Panc1 (cell line): ENCODE data around the gene BCR. TPM values are rescaled to one million over a fixed set of nuclear protein-coding genes. Genes with fewer than 3 reads are reported as not detected.

Source experiments
- ATAC-seq: fragments of 200-7000 bp; cut with Tn5 transposase; 2 replicates; pipeline ENCODE4 v1.9.1; 2020; ENCODE audit warnings: mild to moderate bottlenecking, moderate library complexity
- BruUV-seq: library from RNA; stranded (reverse); fragments of 400-500 nt; replicated peaks from 2 replicates; lab custom pipeline; 2021; lab: Mats Ljungman, UMichigan
- CTCF ChIA-PET: fragments of 300-600 bp; sonication (Branson Sonifier 250); formaldehyde crosslinking; loops from one replicate; lab custom pipeline; 2022; ENCODE audit warnings: antibody characterized with exemption; lab: Charles Lee
- POLR2A ChIA-PET: fragments of 300-600 bp; sonication (Branson Sonifier 250); formaldehyde crosslinking; loops from one replicate; lab custom pipeline; 2022; ENCODE audit warnings: antibody characterized with exemption; lab: Charles Lee
- DNase-seq: peaks from one replicate; pipeline ENCODE4 v3.0.0-alpha.2; 2010; ENCODE audit warnings: low read depth, low spot score
- H3K27ac ChIP-seq: 2 replicates; pipeline ENCODE4 v1.5.1; 2011; ENCODE audit warnings: mild to moderate bottlenecking, low read length, inconsistent platforms
- H3K27me3 ChIP-seq: fragments of 200-500 bp; sonication (Bioruptor generic); 2 replicates; pipeline ENCODE4 v1.6.0; 2014; ENCODE audit warnings: low read length, inconsistent platforms; ENCODE audit not compliant: control insufficient read depth, insufficient read depth
- H3K36me3 ChIP-seq: fragments of 200-500 bp; sonication (Bioruptor generic); 2 replicates; pipeline ENCODE4 v1.5.1; 2014; ENCODE audit warnings: inconsistent platforms, mild to moderate bottlenecking, low read length, moderate library complexity; ENCODE audit not compliant: control insufficient read depth, insufficient read depth
- H3K4me1 ChIP-seq: 2 replicates; pipeline ENCODE4 v1.5.1; 2011; ENCODE audit warnings: inconsistent platforms, mild to moderate bottlenecking, low read length, moderate library complexity; ENCODE audit not compliant: control insufficient read depth, insufficient read depth
- H3K4me3 ChIP-seq, 2 experiments: 2 replicates each; pipeline ENCODE4 v1.5.1; 2011 to 2012; ENCODE audit warnings: low read depth in 2 of 2, low read length in 2 of 2, mild to moderate bottlenecking in 2 of 2, inconsistent platforms in 1 of 2, moderate library complexity in 1 of 2
- H3K9me3 ChIP-seq: fragments of 200-500 bp; sonication (Bioruptor generic); 2 replicates; pipeline ENCODE4 v1.5.1; 2014; ENCODE audit warnings: low read depth, mild to moderate bottlenecking, inconsistent platforms, low read length, moderate library complexity; ENCODE audit not compliant: control insufficient read depth, insufficient read depth
- CTCF ChIP-seq: fragments of 450-650 bp; IDR thresholded peaks from 2 replicates; pipeline ENCODE4 v1.5.1; 2017; ENCODE audit warnings: mild to moderate bottlenecking
- POLR2AphosphoS5 ChIP-seq: IDR thresholded peaks from 2 replicates; pipeline ENCODE4 v1.6.1; 2012; ENCODE audit warnings: mild to moderate bottlenecking, low read depth, low read length, moderate library complexity
- REST ChIP-seq, 2 experiments: IDR thresholded peaks; 2 replicates each; pipeline ENCODE4 v1.6.1; 2011 to 2012; ENCODE audit warnings: low read depth in 2 of 2, control low read depth in 1 of 2, low read length in 1 of 2, mild to moderate bottlenecking in 1 of 2, moderate library complexity in 1 of 2; ENCODE audit not compliant: insufficient read depth in 1 of 2
- SIN3A ChIP-seq: IDR thresholded peaks from 2 replicates; pipeline ENCODE4 v1.6.1; 2012; ENCODE audit warnings: low read depth, mild to moderate bottlenecking, low read length, moderate library complexity, borderline replicate concordance; ENCODE audit not compliant: insufficient read depth
- TCF7L2 ChIP-seq: IDR thresholded peaks from 2 replicates; pipeline ENCODE4 v1.6.1; 2011; ENCODE audit warnings: mild to moderate bottlenecking, low read depth, low read length, inconsistent platforms
- in situ Hi-C: cut with HindIII; loops from 2 replicates; pipeline ENCODE4 v1.10.0; 2016; ENCODE audit warnings: low sequenced_read_pairs, low pct_unique_long_range_greater_than_20kb
- intact Hi-C: fragments of 100-400 bp; cut with micrococcal nuclease; formaldehyde crosslinking; loops from one replicate; pipeline ENCODE4 v1.10.0; 2022; ENCODE audit not compliant: unreplicated experiment
- total RNA-seq: library from RNA; stranded (reverse); gene quantifications from one replicate; pipeline ENCODE4 v1.2.1, GENCODE V29; 2021; ENCODE audit not compliant: unreplicated experiment

The BCR gene
- total RNA-seq, 1 experiment from 2014 or later, result 32.1 TPM

GRCh38 chr22:23256986-23257888 lies 76.9 kb downstream of the BCR start:
- H3K4me3 ChIP-seq, result no peak overlapping the region
- H3K4me1 ChIP-seq, result no peaks in the 10 kb centered on the region
- BruUV-seq, result no TSS peak
- in situ Hi-C loops, result no loop called here
- H3K27me3 ChIP-seq, result no peaks in the 10 kb centered on the region
- TF ChIP-seq TCF7L2 (no peak), CTCF (no peak), SIN3A (no peak), POLR2AphosphoS5 (no peak), REST (IDR thresholded peaks at IDR 0.05; ENCODE audit: insufficient read depth in 1 of 2, low read depth in 2 of 2, low read length in 1 of 2) (no peak)
- H3K36me3 ChIP-seq, result no peaks in the 10 kb centered on the region
- no peak overlapping the region for H3K27ac ChIP-seq
- no peaks in the 10 kb centered on the region for H3K9me3 ChIP-seq
- CTCF ChIA-PET, result no interaction called here
- ATAC-seq (no peak), DNase-seq (no peak)
- intact Hi-C loops, result no loop called here
- POLR2A ChIA-PET, result no interaction called here

- H3K4me1 ChIP-seq, result no peaks in the 10 kb centered on the region
- no peaks in the 10 kb centered on the region for H3K36me3 ChIP-seq
- intact Hi-C loops, result no loop called here
- ChIA-PET CTCF (no interaction called here), POLR2A (no interaction called here)
- no TSS peak for BruUV-seq
- no peak for TF ChIP-seq CTCF
- no peak for TF ChIP-seq REST (IDR thresholded peaks at IDR 0.05; ENCODE audit: insufficient read depth in 1 of 2, low read depth in 2 of 2, low read length in 1 of 2)
- DNase-seq (no peak), ATAC-seq (no peak)
- no peak overlapping the region for H3K4me3 ChIP-seq
- no peaks in the 10 kb centered on the region for H3K9me3 ChIP-seq
- H3K27me3 ChIP-seq, result no peaks in the 10 kb centered on the region
- H3K27ac ChIP-seq, result no peak overlapping the region
- in situ Hi-C loops, result no loop called here
Measured at GRCh38 chr22:23257889-23258825, 77.8 kb downstream of the BCR start.
